ENCODE data around the gene RFX2. TPM values are rescaled to one million over a fixed set of nuclear protein-coding genes. Genes with fewer than 3 reads are reported as not detected.
"Not testable (repeated sequence)": the region's sequence is repeated elsewhere in the genome, so short reads cannot be mapped to it uniquely, and the experiment has no call there.

RFX2 gene
- total and polyA plus RNA-seq, 2 donors from 2014 or later = 4.6 to 12.6 TPM

DNA sequence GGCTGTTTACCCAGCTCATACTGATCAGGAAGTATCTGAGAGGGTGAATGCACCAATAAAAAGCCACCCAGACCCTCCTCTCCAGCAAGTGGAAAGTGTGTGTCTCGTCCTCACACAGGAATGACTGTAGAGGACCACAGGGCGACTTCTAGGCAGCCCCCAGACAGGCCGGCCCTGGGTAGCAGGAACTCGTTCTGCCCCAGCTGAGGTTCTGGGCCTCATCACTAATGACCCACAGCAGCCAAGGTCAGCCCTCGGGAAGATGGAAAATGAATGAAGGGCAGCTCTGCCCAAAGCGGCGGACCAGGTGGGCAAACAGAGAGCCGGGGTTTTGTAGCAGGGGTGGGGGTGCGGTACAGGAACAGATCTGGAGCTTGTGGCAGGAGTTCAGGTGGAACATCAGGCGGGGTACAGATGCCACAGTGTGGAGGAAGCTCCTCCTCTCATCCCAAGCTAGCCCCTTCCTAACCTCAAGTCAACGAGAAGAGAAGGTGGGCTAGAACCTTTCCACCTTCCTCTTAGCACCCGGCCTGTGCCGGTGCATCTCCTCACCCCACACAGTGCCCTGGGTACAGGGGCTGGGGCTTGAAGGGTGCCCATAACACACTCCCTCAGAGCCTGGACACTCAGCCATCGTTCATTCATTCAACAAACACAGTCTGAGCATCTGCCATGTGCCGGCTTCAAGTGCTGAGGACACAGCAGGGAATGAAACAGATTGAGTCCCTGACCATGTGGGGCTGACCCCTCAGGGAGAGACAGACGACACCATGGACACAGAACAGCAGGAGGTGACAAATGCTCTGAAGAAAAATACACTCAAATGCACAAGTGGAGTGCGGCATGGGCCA, 36.2 kb downstream of the RFX2 start:
- FAIRE-seq (no peak), DNase-seq (no peak)
- Histone ChIP-seq H3K36me3 (ENCODE audit: control insufficient read depth in 2 of 3, insufficient read depth in 3 of 3, low read length in 3 of 3) (no peaks in the 10 kb centered on the region), H3K4me3 (ENCODE audit: low read length in 3 of 3) (no peak overlapping the region), H3K4me1 (ENCODE audit: control insufficient read depth in 2 of 3, insufficient read depth in 2 of 3, low read depth in 1 of 3, low read length in 3 of 3) (no peaks in the 10 kb centered on the region), H3K9ac (ENCODE audit: low read length in 3 of 3) (no peak overlapping the region), H3K27ac (ENCODE audit: low read depth in 2 of 2, low read length in 2 of 2) (no peak overlapping the region), H3K27me3 (ENCODE audit: control insufficient read depth, insufficient read depth, low read length) (no peaks in the 10 kb centered on the region), H3K9me3 (ENCODE audit: control insufficient read depth in 2 of 3, insufficient read depth in 1 of 3, low read length in 3 of 3) (no peaks in the 10 kb centered on the region)
- TF ChIP-seq, protein P1, sequence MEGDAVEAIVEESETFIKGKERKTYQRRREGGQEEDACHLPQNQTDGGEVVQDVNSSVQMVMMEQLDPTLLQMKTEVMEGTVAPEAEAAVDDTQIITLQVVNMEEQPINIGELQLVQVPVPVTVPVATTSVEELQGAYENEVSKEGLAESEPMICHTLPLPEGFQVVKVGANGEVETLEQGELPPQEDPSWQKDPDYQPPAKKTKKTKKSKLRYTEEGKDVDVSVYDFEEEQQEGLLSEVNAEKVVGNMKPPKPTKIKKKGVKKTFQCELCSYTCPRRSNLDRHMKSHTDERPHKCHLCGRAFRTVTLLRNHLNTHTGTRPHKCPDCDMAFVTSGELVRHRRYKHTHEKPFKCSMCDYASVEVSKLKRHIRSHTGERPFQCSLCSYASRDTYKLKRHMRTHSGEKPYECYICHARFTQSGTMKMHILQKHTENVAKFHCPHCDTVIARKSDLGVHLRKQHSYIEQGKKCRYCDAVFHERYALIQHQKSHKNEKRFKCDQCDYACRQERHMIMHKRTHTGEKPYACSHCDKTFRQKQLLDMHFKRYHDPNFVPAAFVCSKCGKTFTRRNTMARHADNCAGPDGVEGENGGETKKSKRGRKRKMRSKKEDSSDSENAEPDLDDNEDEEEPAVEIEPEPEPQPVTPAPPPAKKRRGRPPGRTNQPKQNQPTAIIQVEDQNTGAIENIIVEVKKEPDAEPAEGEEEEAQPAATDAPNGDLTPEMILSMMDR (IDR thresholded peaks at IDR 0.05; ENCODE audit: borderline replicate concordance, extremely low read depth, insufficient read depth) = no peak
- intact Hi-C loops (cut with DNase I) = no loop called here

DNA sequence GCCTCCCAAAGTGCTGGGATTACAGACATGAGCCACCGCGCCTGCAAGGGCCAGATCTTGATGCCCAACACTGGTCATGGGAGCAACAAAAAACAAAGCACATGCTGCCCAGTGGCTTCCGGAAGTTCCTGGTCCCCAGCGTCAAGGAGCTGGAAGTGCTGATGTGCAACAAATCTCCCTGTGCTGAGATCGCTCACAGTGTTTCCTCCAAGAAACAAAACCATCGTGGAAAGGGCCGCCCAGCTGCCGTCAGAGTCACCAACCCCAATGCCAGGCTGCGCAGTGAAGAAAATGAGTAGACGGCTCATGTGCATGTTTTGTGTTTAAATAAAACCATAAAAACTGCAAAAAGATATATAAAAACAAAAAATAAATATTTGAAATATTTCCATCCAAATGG, 37.1 kb downstream of the RFX2 start:
- H3K4me1 ChIP-seq (ENCODE audit: control insufficient read depth in 2 of 3, insufficient read depth in 2 of 3, low read depth in 1 of 3, low read length in 3 of 3); intact Hi-C loops (cut with DNase I); FAIRE-seq; H3K9me3 ChIP-seq (ENCODE audit: control insufficient read depth in 2 of 3, insufficient read depth in 1 of 3, low read length in 3 of 3); DNase-seq; H3K27ac ChIP-seq (ENCODE audit: low read depth in 2 of 2, low read length in 2 of 2); H3K4me3 ChIP-seq (ENCODE audit: low read length in 3 of 3); H3K9ac ChIP-seq (ENCODE audit: low read length in 3 of 3); H3K36me3 ChIP-seq (ENCODE audit: control insufficient read depth in 2 of 3, insufficient read depth in 3 of 3, low read length in 3 of 3); H3K27me3 ChIP-seq (ENCODE audit: control insufficient read depth, insufficient read depth, low read length): not testable (repeated sequence)

DNA sequence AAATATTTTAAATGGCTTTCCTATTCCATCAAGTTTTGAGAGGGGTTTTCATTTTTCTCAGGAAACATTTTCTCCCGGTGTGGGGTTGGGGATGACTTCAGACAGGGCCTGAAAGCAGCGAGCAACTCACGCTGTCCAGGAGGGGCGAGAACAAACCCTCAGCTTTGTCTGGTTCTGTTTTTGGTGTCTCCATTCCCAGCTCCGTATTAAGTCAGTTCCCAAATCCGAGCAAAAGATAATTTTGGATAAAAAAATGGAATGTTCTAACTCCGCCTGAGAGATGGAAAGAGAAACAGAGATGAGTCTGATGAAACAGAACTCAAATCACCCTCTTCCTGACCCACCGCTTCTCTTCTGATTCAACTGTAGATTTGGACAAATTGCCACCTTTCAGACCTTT, 38.4 kb downstream of the RFX2 start:
- H3K9me3 ChIP-seq (ENCODE audit: control insufficient read depth in 2 of 3, insufficient read depth in 1 of 3, low read length in 3 of 3) = no peaks in the 10 kb centered on the region
- no peak overlapping the region for H3K4me3 ChIP-seq (ENCODE audit: low read length in 3 of 3)
- TF ChIP-seq, protein P1 (IDR thresholded peaks at IDR 0.05; ENCODE audit: borderline replicate concordance, extremely low read depth, insufficient read depth) = no peak
- H3K27me3 ChIP-seq (ENCODE audit: control insufficient read depth, insufficient read depth, low read length) = no peaks in the 10 kb centered on the region
- no peak overlapping the region for H3K27ac ChIP-seq (ENCODE audit: low read depth in 2 of 2, low read length in 2 of 2)
- intact Hi-C loops (cut with DNase I) = no loop called here
- no peak overlapping the region for H3K9ac ChIP-seq (ENCODE audit: low read length in 3 of 3)
- FAIRE-seq (no peak), DNase-seq (no peak)
- peaks cover 3 to 8% (median 7%) of the 10 kb centered on the region in 3 donors for H3K4me1 ChIP-seq (ENCODE audit: control insufficient read depth in 2 of 3, insufficient read depth in 2 of 3, low read depth in 1 of 3, low read length in 3 of 3)
- H3K36me3 ChIP-seq (ENCODE audit: control insufficient read depth in 2 of 3, insufficient read depth in 3 of 3, low read length in 3 of 3) = no peaks in the 10 kb centered on the region

DNA sequence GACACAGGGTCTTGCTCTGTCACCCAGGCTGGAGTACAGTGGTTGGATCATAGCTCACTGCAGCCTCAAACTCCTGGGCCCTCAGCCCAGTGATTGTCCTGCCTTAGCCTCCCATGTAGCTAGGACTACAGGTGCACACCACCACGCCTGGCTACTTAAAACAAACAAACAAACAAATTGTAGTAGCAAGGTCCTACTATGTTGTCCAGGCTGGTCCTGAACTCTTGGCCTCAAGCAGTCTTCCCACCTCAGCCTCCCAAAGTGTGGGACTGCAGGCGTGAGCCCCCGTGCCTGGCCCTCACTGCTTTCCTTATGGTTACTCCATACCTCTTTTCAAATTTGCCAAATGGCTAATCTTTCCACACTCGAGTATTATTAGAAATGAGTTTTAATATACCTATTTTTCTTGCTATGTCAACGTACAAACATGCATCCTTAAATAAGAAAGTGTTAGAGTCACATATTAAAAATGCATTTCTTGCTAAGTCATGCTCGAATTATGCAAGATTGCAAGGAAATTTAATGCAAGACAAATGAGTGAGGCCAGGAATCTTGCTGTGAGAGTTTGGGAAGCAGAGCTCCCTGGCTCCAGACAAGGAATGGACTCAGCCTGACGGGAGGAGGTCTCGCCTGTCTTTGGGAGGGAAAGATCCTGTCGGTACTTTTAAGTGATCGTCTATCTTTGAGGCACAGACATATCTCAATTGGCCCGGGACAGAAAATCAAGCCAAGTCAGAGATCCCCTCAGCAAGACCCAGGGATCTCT, 39.4 kb downstream of the RFX2 start:
- Histone ChIP-seq H3K27ac (ENCODE audit: low read depth in 2 of 2, low read length in 2 of 2) (no peak overlapping the region), H3K36me3 (ENCODE audit: control insufficient read depth in 2 of 3, insufficient read depth in 3 of 3, low read length in 3 of 3) (no peaks in the 10 kb centered on the region), H3K4me3 (ENCODE audit: low read length in 3 of 3) (no peak overlapping the region), H3K4me1 (ENCODE audit: control insufficient read depth in 2 of 3, insufficient read depth in 2 of 3, low read depth in 1 of 3, low read length in 3 of 3) (peaks cover 8 to 12% (median 11%) of the 10 kb centered on the region in 3 donors), H3K27me3 (ENCODE audit: control insufficient read depth, insufficient read depth, low read length) (no peaks in the 10 kb centered on the region), H3K9me3 (ENCODE audit: control insufficient read depth in 2 of 3, insufficient read depth in 1 of 3, low read length in 3 of 3) (no peaks in the 10 kb centered on the region), H3K9ac (ENCODE audit: low read length in 3 of 3) (no peak overlapping the region)
- intact Hi-C loops (cut with DNase I) = no loop called here
- peak in 1 of 5 donors; percentile 7 for DNase-seq
- TF ChIP-seq, protein P1 (IDR thresholded peaks at IDR 0.05; ENCODE audit: borderline replicate concordance, extremely low read depth, insufficient read depth) = no peak
- no peak for FAIRE-seq

Data from kidney (tissue), 14 donors.